Fibroblast of pulmonary artery (primary cell): Measurements from ENCODE around the gene MGAT4B.

Source experiments
- DNase-seq: peaks from one replicate; pipeline ENCODE4 v3.0.0-alpha.2; 2010; ENCODE audit warnings: low read depth
- H3K4me3 ChIP-seq: replicated peaks from 2 replicates; pipeline ENCODE4 v1.5.1; 2011; ENCODE audit warnings: low read depth, mild to moderate bottlenecking, control low read depth, low read length, moderate library complexity
- TF ChIP-seq, protein P1 (sequence below): IDR thresholded peaks from 2 replicates; pipeline ENCODE4 v1.5.1; 2011; ENCODE audit warnings: mild to moderate bottlenecking, control low read depth, low read length, inconsistent platforms; ENCODE audit errors: missing control alignments

Gene MGAT4B

DNA sequence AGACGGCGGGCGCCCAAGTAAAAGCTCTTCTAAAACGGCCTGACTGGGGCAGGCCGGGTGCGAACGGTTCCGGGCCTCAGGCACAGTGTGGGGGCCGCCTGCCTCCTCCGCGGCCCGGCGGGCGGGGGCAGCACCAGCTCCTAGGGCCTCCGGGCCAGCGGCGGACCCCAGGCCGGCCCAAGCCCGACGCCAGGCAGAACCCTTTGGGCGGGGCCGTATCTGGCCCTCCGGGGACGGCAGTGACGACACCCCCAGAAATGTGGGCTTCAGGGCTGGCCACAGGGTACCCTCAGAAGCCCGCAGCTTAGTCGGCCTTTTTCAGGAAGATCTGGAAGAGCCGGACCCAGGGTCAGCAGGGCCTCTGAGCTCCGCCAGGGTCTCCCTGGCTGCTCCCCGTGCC, 8.9 kb downstream of the MGAT4B start:
- TF ChIP-seq, protein P1, sequence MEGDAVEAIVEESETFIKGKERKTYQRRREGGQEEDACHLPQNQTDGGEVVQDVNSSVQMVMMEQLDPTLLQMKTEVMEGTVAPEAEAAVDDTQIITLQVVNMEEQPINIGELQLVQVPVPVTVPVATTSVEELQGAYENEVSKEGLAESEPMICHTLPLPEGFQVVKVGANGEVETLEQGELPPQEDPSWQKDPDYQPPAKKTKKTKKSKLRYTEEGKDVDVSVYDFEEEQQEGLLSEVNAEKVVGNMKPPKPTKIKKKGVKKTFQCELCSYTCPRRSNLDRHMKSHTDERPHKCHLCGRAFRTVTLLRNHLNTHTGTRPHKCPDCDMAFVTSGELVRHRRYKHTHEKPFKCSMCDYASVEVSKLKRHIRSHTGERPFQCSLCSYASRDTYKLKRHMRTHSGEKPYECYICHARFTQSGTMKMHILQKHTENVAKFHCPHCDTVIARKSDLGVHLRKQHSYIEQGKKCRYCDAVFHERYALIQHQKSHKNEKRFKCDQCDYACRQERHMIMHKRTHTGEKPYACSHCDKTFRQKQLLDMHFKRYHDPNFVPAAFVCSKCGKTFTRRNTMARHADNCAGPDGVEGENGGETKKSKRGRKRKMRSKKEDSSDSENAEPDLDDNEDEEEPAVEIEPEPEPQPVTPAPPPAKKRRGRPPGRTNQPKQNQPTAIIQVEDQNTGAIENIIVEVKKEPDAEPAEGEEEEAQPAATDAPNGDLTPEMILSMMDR = no peak
- DNase-seq = no peak
- no peak overlapping the region for H3K4me3 ChIP-seq

DNA sequence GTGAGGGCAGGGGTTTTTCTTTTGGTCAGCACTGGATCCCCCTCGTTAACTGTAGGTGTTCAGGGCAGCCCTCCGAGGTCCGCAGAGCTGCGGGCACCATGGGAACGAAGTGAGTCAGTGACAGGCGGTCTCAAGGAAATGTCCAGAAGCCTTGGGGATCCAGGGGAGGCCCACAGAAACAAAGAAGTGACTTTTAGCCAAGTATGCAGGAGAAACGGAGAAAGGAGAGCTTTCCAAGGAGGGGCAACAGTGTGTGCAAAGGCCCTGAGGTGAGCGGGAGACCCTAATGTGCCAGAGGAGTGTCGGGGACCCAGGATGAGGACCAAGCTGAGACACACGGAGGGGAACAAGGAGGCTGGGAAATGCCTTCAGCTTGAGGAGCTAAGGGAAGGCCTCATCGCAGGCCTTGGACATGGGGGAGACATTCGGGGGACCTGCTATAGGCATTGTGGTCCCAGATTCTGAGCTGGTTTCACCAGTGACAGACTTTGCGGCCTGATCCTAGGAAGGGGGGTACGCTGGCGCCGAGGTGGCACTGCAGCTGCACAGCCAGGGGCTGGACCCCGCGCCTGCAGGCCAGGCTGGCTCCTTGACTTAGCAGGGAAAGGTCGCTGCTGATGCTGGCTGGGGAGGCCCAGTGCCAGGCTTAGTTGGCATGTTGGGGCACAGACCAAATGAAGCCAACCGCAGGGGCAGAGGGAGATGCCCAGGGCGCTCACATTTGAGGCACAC, 9.6 kb downstream of the MGAT4B start:
- H3K4me3 ChIP-seq = no peak overlapping the region
- DNase-seq = no peak
- TF ChIP-seq, protein P1 = no peak

DNA sequence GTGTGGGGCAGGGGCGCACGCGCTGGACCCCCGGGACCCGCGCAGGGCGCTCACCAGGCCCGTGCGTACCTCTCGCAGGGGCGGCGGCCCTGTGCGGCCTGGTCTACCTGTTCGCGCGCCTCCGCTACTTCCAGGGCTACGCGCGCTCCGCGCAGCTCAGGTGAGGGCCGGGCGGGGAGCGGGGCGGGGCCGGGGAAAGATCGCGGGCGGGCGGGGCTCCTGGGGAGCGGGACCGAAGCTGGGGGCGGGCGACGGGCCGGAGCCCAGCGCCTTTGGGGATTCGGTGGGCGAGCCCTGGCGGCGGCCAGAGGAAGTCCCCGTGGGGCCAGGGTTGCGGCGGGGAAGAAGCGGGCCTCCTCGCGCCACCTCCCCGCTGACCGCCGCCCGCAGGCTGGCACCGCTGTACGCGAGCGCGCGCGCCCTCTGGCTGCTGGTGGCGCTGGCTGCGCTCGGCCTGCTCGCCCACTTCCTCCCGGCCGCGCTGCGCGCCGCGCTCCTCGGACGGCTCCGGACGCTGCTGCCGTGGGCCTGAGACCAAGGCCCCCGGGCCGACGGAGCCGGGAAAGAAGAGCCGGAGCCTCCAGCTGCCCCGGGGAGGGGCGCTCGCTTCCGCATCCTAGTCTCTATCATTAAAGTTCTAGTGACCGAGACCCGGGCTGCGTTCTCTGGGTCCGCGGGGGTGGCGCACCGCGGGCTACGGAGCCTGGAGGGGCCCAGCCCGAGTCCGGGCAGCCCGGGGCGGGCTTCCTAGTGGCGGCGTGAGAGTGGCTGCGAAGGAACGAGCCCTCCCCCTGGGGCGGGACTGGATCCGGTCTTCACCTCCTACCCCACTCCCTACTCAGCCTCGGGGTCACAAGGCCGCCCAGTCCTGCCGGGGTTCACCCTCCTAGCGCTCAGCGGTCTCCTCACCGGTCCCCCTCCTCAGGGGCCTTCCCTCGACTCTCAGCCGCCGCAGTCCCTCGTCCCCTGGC, 10.5 kb downstream of the MGAT4B start:
- peak; percentile 83 for DNase-seq
- TF ChIP-seq, protein P1 = no peak
- H3K4me3 ChIP-seq = peak overlapping the region; percentile 47

DNA sequence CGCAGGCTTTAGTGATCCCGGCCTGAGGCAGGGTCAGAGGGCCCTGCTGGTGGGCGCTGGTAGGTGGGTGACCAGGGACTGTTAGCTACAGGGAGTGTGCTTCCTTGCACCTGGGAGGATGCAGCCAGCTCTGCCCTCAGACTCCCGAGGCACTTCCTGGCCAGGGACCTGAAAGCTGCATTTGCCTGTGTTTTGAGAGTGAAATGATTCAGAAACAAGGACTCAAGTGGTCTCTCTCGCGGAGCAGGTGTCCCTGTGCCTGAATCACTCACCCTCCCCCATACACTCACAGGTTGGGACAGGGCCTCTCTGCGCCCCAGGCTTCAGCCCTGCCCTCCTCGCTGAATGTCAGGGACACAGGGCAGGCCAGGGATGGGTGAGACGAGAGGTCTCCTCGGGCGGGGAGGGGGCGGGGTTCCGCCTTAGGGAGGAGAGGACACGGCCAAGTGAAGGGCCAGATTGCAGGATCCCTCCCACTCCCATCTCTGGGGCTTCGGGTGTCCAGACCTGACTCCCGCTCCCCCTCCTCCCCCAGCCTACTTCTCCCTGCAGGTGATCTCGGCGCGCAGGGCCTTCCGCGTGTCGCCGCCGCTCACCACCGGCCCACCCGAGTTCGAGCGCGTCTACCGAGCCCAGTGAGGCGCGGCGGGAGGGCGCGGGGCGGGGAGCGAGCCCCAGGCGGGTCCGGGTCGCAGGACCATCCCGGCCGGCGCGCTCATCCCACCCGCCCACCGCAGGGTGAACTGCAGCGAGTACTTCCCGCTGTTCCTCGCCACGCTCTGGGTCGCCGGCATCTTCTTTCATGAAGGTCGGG, 11.4 kb downstream of the MGAT4B start:
- H3K4me3 ChIP-seq = peak overlapping the region; percentile 47
- no peak for DNase-seq
- TF ChIP-seq, protein P1 = no peak

DNA sequence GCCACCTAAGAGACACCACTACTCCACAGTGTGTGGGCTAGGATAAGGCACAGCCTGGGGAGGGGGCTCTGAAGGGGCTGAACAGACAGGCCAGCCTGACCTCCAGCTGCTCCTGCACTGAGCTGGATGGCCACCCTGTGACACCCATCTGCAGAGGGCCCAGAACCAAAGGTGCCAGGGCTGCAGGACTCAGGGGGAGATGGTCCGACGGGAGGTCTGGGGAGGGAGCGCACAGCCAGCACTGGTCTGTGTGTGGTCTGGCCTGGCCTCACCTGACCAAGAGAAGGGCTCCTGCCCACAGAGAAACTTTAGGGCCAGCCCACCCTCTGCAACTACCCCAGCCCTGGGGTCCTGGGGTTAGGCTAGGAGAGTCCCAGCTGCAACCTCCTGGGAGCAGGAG, 12.1 kb downstream of the MGAT4B start:
- TF ChIP-seq, protein P1 = no peak

DNA sequence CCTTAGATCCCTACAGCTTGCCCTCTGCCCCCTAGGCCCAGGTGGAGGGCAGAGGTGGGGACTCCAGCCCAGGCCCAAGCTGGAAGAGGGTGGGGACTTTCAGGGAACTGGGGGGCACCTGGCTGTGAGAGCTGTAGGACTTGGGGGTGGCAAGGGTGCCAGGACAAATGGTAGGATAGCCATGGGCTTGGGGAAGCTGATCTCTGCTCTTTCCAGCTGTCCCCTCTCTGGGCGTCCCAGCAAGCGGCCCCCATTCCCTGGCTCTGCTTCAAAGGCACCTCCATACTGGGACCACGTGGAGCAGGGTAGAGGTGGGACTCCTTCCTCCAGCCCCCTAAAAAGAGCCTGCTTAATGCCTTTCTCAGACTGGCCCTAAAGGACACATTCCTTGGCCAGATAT, 12.5 kb downstream of the MGAT4B start:
- no peak for DNase-seq
- TF ChIP-seq, protein P1 = no peak
- peak overlapping the region; percentile 43 for H3K4me3 ChIP-seq

More for the DNA sequence above, 12.1 kb downstream of the MGAT4B start:
- peak overlapping the region; percentile 43 for H3K4me3 ChIP-seq
- no peak for DNase-seq
